Coronary artery (tissue), 2 donors: ENCODE measurements around the gene OR8D4.
"Not testable (repeated sequence)": the region's sequence is repeated elsewhere in the genome, so short reads cannot be mapped to it uniquely, and the experiment has no call there.

ENCODE experiments used
- DNase-seq: peaks from one replicate; pipeline ENCODE4 v3.0.0-alpha.2; 2017; ENCODE audit warnings: low spot score
- H3K27ac ChIP-seq, 2 donors: fragments of 200-600 bp; sonication (generic); one replicate each; pipeline ENCODE4 v1.5.1; 2016 to 2019
- H3K4me3 ChIP-seq: fragments of 200-600 bp; sonication (generic); 2 replicates; pipeline ENCODE4 v1.5.1; 2016; ENCODE audit warnings: mild to moderate bottlenecking, moderate library complexity
- CTCF ChIP-seq: fragments of 200-600 bp; sonication (generic); IDR thresholded peaks from one replicate; pipeline ENCODE4 v1.5.1; 2019; ENCODE audit warnings: antibody characterized with exemption

Gene OR8D4

GRCh38 chr11:123901867-123902266 lies at the start of gene OR8D4:
OR8D4 (plus strand) TSS chr11:123902167; CDS start chr11:123906432, 4,265 bp downstream.
- no peak within 1 kb of the TSS for H3K4me3 ChIP-seq
- no peak for TF ChIP-seq CTCF
- DNase-seq, result no peak
- no peak within 1 kb of the TSS for H3K27ac ChIP-seq

GRCh38 chr11:123852321-123852720 lies 49.6 kb upstream of the OR8D4 start:
- H3K27ac ChIP-seq, result no peak overlapping the region
- TF ChIP-seq CTCF, result no peak
- H3K4me3 ChIP-seq, result no peak overlapping the region
- DNase-seq, result no peak

GRCh38 chr11:123853038-123853437 lies 48.9 kb upstream of the OR8D4 start:
- H3K27ac ChIP-seq, result no peak overlapping the region
- H3K4me3 ChIP-seq, result no peak overlapping the region
- no peak for TF ChIP-seq CTCF
- DNase-seq, result no peak

- H3K4me3 ChIP-seq, result no peak overlapping the region
Observed at GRCh38 chr11:123856444-123856843, 45.5 kb upstream of the OR8D4 start.

GRCh38 chr11:123859731-123860130 lies 42.2 kb upstream of the OR8D4 start:
- DNase-seq, result no peak
- TF ChIP-seq CTCF, result no peak
- Histone ChIP-seq H3K27ac (no peak overlapping the region), H3K4me3 (no peak overlapping the region)

More at GRCh38 chr11:123856444-123856843, 45.5 kb upstream of the OR8D4 start:
- TF ChIP-seq CTCF, result no peak
- no peak overlapping the region for H3K27ac ChIP-seq
- no peak for DNase-seq

- not testable (repeated sequence) for H3K4me3 ChIP-seq, H3K27ac ChIP-seq, DNase-seq
Observed at GRCh38 chr11:123865293-123865692, 36.7 kb upstream of the OR8D4 start.

- H3K4me3 ChIP-seq, DNase-seq, H3K27ac ChIP-seq: not testable (repeated sequence)
Observed at GRCh38 chr11:123867795-123868194, 34.2 kb upstream of the OR8D4 start.

GRCh38 chr11:123880912-123881311 lies 21.1 kb upstream of the OR8D4 start:
- no peak for DNase-seq
- TF ChIP-seq CTCF, result no peak
- Histone ChIP-seq H3K4me3 (no peak overlapping the region), H3K27ac (no peak overlapping the region)
